Activated CD4-positive, alpha-beta memory T cell treated with anti-CD3 and anti-CD28 coated beads, Interleukin-2, amount 10 ng/mL, durations not matched to agents 7 days and 5 days (primary cell): Measurements from ENCODE around the gene PRKCQ. TPM values are rescaled to one million over a fixed set of nuclear protein-coding genes. Genes with fewer than 3 reads are reported as not detected.

Experiments used
- CTCF ChIA-PET: fragments of 350-600 bp; sonication (Branson Sonifier 250); formaldehyde crosslinking; loops from one replicate; lab custom pipeline; 2021; ENCODE audit warnings: antibody characterized with exemption, inconsistent platforms; lab: Charles Lee
- POLR2A ChIA-PET: fragments of 350-600 bp; sonication (Branson Sonifier 250); formaldehyde crosslinking; loops from one replicate; lab custom pipeline; 2021; ENCODE audit warnings: antibody characterized with exemption; lab: Charles Lee
- DNase-seq: peaks from one replicate; pipeline ENCODE4 v3.0.0-alpha.2; 2020
- H3K27ac Mint-ChIP-seq: one replicate; pipeline ENCODE4 v1.8.0; 2021; ENCODE audit warnings: mild to moderate bottlenecking, mixed read lengths
- H3K27me3 Mint-ChIP-seq: one replicate; pipeline ENCODE4 v1.8.0; 2021; ENCODE audit warnings: mixed read lengths
- H3K36me3 Mint-ChIP-seq: one replicate; pipeline ENCODE4 v1.8.0; 2021; ENCODE audit warnings: low read depth, mixed read lengths
- H3K4me1 Mint-ChIP-seq: one replicate; pipeline ENCODE4 v1.8.0; 2021; ENCODE audit warnings: mixed read lengths
- H3K4me3 Mint-ChIP-seq: one replicate; pipeline ENCODE4 v1.8.0; 2021; ENCODE audit warnings: mild to moderate bottlenecking, mixed read lengths
- H3K9me3 Mint-ChIP-seq: one replicate; pipeline ENCODE4 v1.8.0; 2021; ENCODE audit warnings: mixed read lengths
- total RNA-seq, 2 experiments: library from RNA; stranded (reverse); gene quantifications; one replicate each; pipeline ENCODE4 v1.2.3, GENCODE V29; 2021

PRKCQ gene
- total RNA-seq, 2 experiments from 2014 or later: 69.3 to 70.6 TPM

DNA sequence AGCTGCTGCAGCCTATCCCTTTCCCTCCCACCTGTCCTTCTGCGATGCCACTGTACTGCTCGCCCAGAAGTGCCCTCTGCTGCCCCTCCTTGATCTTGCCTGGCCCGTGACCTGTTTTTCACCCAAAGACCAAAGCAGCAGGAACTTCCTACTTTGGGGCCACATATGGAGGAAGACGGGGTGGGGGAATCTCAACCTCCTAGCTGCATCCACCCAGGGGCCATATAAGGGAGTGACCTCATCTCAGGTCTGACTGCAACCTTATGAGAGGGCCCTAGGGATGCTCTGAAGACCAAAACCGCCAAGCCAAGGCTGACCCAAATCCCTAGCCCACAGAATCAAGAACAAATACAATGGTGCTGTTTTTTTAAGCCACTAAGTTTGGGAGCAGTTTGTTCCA lies 15.7 kb downstream of the PRKCQ start:
- Mint-ChIP-seq H3K27ac (peak overlapping the region; percentile 92), H3K4me3 (peak overlapping the region; percentile 71), H3K4me1 (peaks cover 84% of the 10 kb centered on the region), H3K27me3 (no peaks in the 10 kb centered on the region), H3K9me3 (no peaks in the 10 kb centered on the region), H3K36me3 (peaks cover 48% of the 10 kb centered on the region)
- DNase-seq: no peak
- ChIA-PET CTCF (interaction anchor here (0.8 to 2.3 kb wide), 7 partner anchors 10 to 118 kb away, joined by 3 to 15 read pairs (median 3); no protein-coding TSS in a partner anchor), POLR2A (interaction anchor here (0.8 to 4.5 kb wide), 9 partner anchors 9 to 71 kb away, joined by 3 to 75 read pairs (median 12); partner anchors contain the start of gene PRKCQ)

DNA sequence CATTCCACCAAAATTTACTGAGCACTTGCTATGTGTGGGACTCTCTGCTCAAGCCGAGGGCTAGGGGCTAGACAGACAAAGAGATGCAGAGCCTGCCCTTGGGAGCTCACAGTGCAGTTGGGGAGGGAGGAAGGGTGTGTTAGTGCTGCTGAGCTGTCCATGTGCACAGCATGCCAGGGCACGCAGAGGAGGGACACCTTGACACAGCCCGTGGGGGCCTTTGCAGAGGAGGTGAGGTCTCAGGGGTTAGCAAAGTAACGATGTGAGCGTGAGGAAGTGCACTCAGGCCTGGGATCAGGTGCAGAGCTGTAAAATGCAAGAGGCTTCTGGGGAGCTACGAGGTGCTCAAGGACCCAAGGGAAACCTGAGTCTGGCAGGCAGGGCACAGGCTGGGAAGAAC lies 16.3 kb downstream of the PRKCQ start:
- no peaks in the 10 kb centered on the region for H3K27me3 Mint-ChIP-seq
- ChIA-PET CTCF (interaction anchor here (1.0 to 2.3 kb wide), 10 partner anchors 14 to 118 kb away, joined by 3 to 15 read pairs (median 4); no protein-coding TSS in a partner anchor), POLR2A (interaction anchor here (0.8 to 4.5 kb wide), 13 partner anchors 9 to 100 kb away, joined by 3 to 75 read pairs (median 7); partner anchors contain the start of gene PRKCQ)
- peak overlapping the region; percentile 71 for H3K4me3 Mint-ChIP-seq
- peaks cover 47% of the 10 kb centered on the region for H3K36me3 Mint-ChIP-seq
- H3K9me3 Mint-ChIP-seq: no peaks in the 10 kb centered on the region
- no peak for DNase-seq
- peaks cover 83% of the 10 kb centered on the region for H3K4me1 Mint-ChIP-seq
- peak overlapping the region; percentile 92 for H3K27ac Mint-ChIP-seq

DNA sequence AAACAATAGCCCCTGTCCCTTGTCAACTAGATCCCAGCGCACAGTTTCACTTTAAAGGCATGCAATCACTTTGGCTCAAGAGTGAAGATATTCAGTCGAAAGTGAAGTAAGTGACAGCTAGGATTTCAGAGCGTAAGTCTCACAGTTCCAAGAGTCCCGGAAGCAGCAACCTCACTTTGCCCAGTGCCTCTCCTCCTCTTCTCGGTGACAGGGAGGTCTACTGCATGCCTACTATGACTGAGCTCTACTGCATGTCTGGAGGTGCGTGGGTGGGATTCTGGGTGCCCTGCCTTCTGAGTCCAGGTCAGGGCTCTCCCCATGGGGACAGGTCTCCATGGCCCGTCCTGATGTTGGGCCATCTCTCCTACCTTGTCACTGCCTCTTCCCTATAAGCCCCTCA lies 17.0 kb downstream of the PRKCQ start:
- peak; percentile 70 for DNase-seq
- Mint-ChIP-seq H3K27ac (peak overlapping the region; percentile 92), H3K9me3 (no peaks in the 10 kb centered on the region), H3K36me3 (peaks cover 49% of the 10 kb centered on the region), H3K4me1 (peaks cover 90% of the 10 kb centered on the region), H3K4me3 (peak overlapping the region; percentile 71), H3K27me3 (no peaks in the 10 kb centered on the region)
- POLR2A ChIA-PET: interaction anchor here (1.1 to 4.5 kb wide), 13 partner anchors 11 to 117 kb away, joined by 3 to 75 read pairs (median 7); partner anchors contain the start of gene PRKCQ
- CTCF ChIA-PET: interaction anchor here (0.8 to 2.3 kb wide), 7 partner anchors 14 to 105 kb away, joined by 3 to 15 read pairs (median 5); no protein-coding TSS in a partner anchor

GRCh38 chr10:6562221-6562620 lies 17.9 kb downstream of the PRKCQ start:
- no peaks in the 10 kb centered on the region for H3K27me3 Mint-ChIP-seq
- POLR2A ChIA-PET: interaction anchor here (0.9 to 4.5 kb wide), 14 partner anchors 9 to 116 kb away, joined by 3 to 75 read pairs (median 7); partner anchors contain the start of gene PRKCQ
- H3K9me3 Mint-ChIP-seq: no peaks in the 10 kb centered on the region
- CTCF ChIA-PET: interaction anchor here (0.8 to 2.3 kb wide), 8 partner anchors 15 to 106 kb away, joined by 3 to 15 read pairs (median 5); partner anchors contain the start of gene PRKCQ
- H3K27ac Mint-ChIP-seq: peak overlapping the region; percentile 92
- DNase-seq: no peak
- H3K4me3 Mint-ChIP-seq: peak overlapping the region; percentile 30
- peaks cover 57% of the 10 kb centered on the region for H3K36me3 Mint-ChIP-seq
- peaks cover 91% of the 10 kb centered on the region for H3K4me1 Mint-ChIP-seq

DNA sequence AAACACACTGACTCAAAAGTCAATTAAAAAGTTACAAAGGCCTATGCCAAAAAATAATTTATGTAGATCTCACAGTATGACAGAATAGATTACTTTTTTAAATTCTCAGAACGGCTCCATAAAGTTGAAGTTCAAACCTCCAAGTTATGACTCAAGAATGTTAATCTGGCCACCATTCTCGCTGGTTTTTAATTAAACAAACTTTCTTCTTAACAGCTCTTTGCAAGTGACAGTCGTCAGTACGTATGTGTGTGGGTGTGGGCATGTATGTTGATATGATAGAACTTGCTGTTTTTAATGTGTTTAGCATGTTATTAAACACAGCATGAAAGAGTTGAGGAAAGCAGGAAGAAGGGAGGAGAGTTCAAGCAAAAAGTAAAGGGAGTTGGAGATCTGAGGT lies 18.5 kb downstream of the PRKCQ start:
- ChIA-PET POLR2A (interaction anchor here (0.7 to 4.5 kb wide), 7 partner anchors 10 to 68 kb away, joined by 3 to 75 read pairs (median 7); partner anchors contain the start of gene PRKCQ), CTCF (interaction anchor here (0.9 to 1.3 kb wide), 4 partner anchors 17 to 115 kb away, joined by 3 to 5 read pairs (median 4); partner anchors contain the start of gene PRKCQ)
- no peak for DNase-seq
- Mint-ChIP-seq H3K4me3 (peak overlapping the region; percentile 35), H3K9me3 (no peaks in the 10 kb centered on the region), H3K4me1 (peaks cover 93% of the 10 kb centered on the region), H3K36me3 (peaks cover 59% of the 10 kb centered on the region), H3K27me3 (no peaks in the 10 kb centered on the region), H3K27ac (peak overlapping the region; percentile 92)

GRCh38 chr10:6558759-6559461 lies 21.2 kb downstream of the PRKCQ start:
- Mint-ChIP-seq H3K27ac (peak overlapping the region; percentile 91), H3K36me3 (peaks cover 75% of the 10 kb centered on the region), H3K4me1 (peaks cover 89% of the 10 kb centered on the region), H3K27me3 (no peaks in the 10 kb centered on the region), H3K9me3 (no peaks in the 10 kb centered on the region), H3K4me3 (peak overlapping the region; percentile 60)
- POLR2A ChIA-PET: interaction anchor here (1.0 to 7.1 kb wide), 16 partner anchors 13 to 369 kb away, joined by 3 to 91 read pairs (median 6); no protein-coding TSS in a partner anchor
- CTCF ChIA-PET: interaction anchor here (1.3 to 5.1 kb wide), 8 partner anchors 16 to 111 kb away, joined by 3 to 25 read pairs (median 6); partner anchors contain the start of gene PRKCQ
- no peak for DNase-seq

DNA sequence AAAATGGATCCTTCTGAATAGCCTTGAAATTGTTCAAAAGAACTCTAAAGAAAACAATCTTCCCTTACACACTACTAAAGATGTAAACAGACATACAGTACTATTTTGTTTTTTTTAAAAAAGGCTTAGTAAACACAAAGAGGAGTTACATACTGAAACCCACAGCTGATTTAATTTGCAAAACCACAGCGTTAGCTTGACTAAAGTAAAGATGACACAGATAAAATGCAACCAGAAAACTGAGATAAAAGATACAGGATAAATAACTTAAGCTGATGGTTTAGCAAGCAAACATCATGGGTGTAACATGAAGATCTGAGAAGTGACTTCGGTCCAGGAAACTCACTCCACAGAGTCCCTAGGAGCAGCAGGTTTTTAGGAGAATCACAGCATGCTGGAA lies 21.8 kb downstream of the PRKCQ start:
- Mint-ChIP-seq H3K9me3 (no peaks in the 10 kb centered on the region), H3K4me1 (peaks cover 87% of the 10 kb centered on the region), H3K27ac (peak overlapping the region; percentile 91), H3K36me3 (peaks cover 74% of the 10 kb centered on the region), H3K4me3 (peak overlapping the region; percentile 60), H3K27me3 (no peaks in the 10 kb centered on the region)
- DNase-seq: no peak
- ChIA-PET POLR2A (interaction anchor here (0.7 to 7.1 kb wide), 18 partner anchors 12 to 370 kb away, joined by 3 to 91 read pairs (median 6); no protein-coding TSS in a partner anchor), CTCF (interaction anchor here (1.3 to 5.1 kb wide), 8 partner anchors 15 to 112 kb away, joined by 3 to 25 read pairs (median 6); partner anchors contain the start of gene PRKCQ)

DNA sequence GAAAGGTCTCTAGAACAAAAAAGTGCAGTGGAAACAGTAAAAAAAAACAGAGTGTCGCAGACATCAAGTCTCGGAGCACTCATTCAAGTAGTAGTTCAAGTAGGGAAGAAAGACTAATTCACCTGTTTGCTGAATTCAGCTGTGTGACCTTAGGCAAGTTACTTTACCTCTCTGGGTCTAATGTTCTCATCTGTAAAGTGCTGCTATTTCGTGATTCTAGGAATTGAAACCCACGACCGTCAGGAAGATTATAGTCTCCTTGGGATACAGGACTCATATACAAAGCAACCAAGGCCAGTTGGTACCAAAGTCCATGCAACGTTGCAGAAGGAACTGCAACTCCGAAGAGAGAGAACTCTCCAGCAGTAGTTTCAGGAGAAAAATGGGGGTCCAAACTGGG lies 26.1 kb downstream of the PRKCQ start:
- no peak for DNase-seq
- no peak overlapping the region for H3K27ac Mint-ChIP-seq
- ChIA-PET POLR2A (interaction anchor here (0.7 to 7.1 kb wide), 2 partner anchors 11 to 109 kb away, joined by 3 to 91 read pairs; no protein-coding TSS in a partner anchor), CTCF (no interaction called here)
- H3K9me3 Mint-ChIP-seq: peaks cover 2% of the 10 kb centered on the region
- no peak overlapping the region for H3K4me3 Mint-ChIP-seq
- H3K36me3 Mint-ChIP-seq: peaks cover 77% of the 10 kb centered on the region
- peaks cover 60% of the 10 kb centered on the region for H3K4me1 Mint-ChIP-seq
- H3K27me3 Mint-ChIP-seq: no peaks in the 10 kb centered on the region

DNA sequence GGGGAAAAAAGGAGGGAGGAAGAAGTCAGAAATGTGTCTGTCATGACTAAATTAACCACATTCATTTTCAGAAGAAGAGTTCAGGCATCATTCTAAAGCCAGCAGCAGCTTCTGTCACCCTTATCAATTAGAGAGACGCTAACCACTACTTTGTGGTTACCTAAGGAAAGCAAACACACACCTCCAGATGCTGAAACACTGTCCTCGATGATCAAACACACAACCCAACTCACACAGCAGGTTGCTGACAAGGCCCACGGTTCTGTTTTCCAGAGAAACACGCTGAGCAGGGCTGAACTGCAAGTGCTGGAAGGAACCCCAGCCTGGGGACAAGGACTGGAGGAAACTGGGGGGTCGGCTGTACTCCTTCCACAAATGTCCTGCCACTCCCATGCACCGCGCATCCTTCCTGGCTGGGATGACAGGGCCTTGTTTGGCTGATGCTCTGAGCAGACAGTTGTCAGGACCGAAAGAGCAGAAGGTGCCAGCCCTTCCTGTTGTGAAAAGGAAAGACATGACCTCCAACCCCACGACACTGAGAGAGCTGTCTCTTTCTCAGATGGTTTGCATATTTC lies 36.6 kb downstream of the PRKCQ start:
- ChIA-PET CTCF (interaction anchor here (1.6 to 4.3 kb wide), 8 partner anchors 12 to 97 kb away, joined by 4 to 40 read pairs (median 12); partner anchors contain the start of gene PRKCQ), POLR2A (interaction anchor here (0.7 to 3.1 kb wide), 32 partner anchors 8 to 730 kb away, joined by 3 to 186 read pairs (median 6); partner anchors contain the start of genes GDI2 and PRKCQ)
- Mint-ChIP-seq H3K9me3 (peaks cover 3% of the 10 kb centered on the region), H3K27me3 (no peaks in the 10 kb centered on the region), H3K27ac (peak overlapping the region; percentile 100), H3K4me1 (peaks cover 72% of the 10 kb centered on the region), H3K4me3 (peak overlapping the region; percentile 86), H3K36me3 (peaks cover 48% of the 10 kb centered on the region)
- DNase-seq: peak; percentile 69

- DNase-seq: peak; percentile 66
- peak overlapping the region; percentile 100 for H3K27ac Mint-ChIP-seq
- peaks cover 73% of the 10 kb centered on the region for H3K4me1 Mint-ChIP-seq
- ChIA-PET POLR2A (interaction anchor here (0.7 to 3.1 kb wide), 33 partner anchors 9 to 729 kb away, joined by 3 to 186 read pairs (median 5); partner anchors contain the start of genes GDI2 and PRKCQ), CTCF (interaction anchor here (1.6 to 4.3 kb wide), 8 partner anchors 12 to 96 kb away, joined by 4 to 40 read pairs (median 12); partner anchors contain the start of gene PRKCQ)
- peaks cover 50% of the 10 kb centered on the region for H3K36me3 Mint-ChIP-seq
- no peaks in the 10 kb centered on the region for H3K27me3 Mint-ChIP-seq
- peak overlapping the region; percentile 86 for H3K4me3 Mint-ChIP-seq
- peaks cover 3% of the 10 kb centered on the region for H3K9me3 Mint-ChIP-seq
Observed at GRCh38 chr10:6542999-6543430, 37.1 kb downstream of the PRKCQ start.

DNA sequence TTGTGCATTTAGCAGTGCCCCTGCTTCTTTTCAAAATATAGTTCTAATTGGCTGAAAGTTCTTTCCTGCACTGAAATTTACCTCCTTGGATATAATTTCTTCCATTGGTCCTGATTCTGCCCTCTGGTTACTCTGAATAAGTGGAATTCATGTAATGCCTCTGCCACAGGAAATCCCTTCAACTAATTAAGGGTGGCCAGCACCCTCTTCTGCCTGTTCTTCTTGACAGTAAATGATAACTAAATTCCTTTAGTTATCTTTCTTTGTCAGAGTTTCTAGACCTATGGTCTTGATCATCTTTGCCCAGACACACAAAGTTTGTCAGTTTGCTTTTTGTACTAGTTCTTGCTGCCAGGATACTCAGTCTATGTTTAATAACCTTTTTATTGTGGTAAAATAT lies 40.2 kb downstream of the PRKCQ start:
- Mint-ChIP-seq H3K36me3 (peaks cover 61% of the 10 kb centered on the region), H3K9me3 (peaks cover 3% of the 10 kb centered on the region), H3K27me3 (no peaks in the 10 kb centered on the region), H3K4me3 (no peak overlapping the region), H3K27ac (peak overlapping the region; percentile 24), H3K4me1 (peaks cover 77% of the 10 kb centered on the region)
- DNase-seq: no peak
- POLR2A ChIA-PET: interaction anchor here (2.0 kb wide), 1 partner anchor 10 kb away, joined by 10 read pairs; no protein-coding TSS in a partner anchor
- CTCF ChIA-PET: interaction anchor here (1.9 kb wide), 1 partner anchor 10 kb away, joined by 5 read pairs; no protein-coding TSS in a partner anchor
